Vagina (tissue), 2 donors: ENCODE measurements around the gene BRSK2.

ENCODE experiments used
- POLR2A ChIP-seq, 2 donors: fragments of 450-650 bp; IDR thresholded peaks; one replicate each; pipeline ENCODE4 v1.6.1; 2017; ENCODE audit warnings: antibody characterized with exemption in 2 of 2, mild to moderate bottlenecking in 2 of 2, moderate library complexity in 2 of 2
- POLR2AphosphoS5 ChIP-seq, 2 donors: sonication (generic); formaldehyde crosslinking; IDR thresholded peaks; one replicate each; pipeline ENCODE4 v1.9.0; 2017; ENCODE audit warnings: antibody characterized with exemption in 2 of 2, mild to moderate bottlenecking in 2 of 2, low read depth in 1 of 2; ENCODE audit not compliant: insufficient read depth in 1 of 2
- TF ChIP-seq, protein P1 (sequence below), 3 experiments: fragments of 450-650 bp in 2 of 3; fragments of 200-600 bp in 1 of 3; sonication (generic) in 1 of 3; IDR thresholded peaks; one replicate each; pipeline ENCODE4 v1.5.1; 2017 to 2019; ENCODE audit warnings: antibody characterized with exemption in 3 of 3, mild to moderate bottlenecking in 2 of 3, moderate library complexity in 2 of 3

DNA sequence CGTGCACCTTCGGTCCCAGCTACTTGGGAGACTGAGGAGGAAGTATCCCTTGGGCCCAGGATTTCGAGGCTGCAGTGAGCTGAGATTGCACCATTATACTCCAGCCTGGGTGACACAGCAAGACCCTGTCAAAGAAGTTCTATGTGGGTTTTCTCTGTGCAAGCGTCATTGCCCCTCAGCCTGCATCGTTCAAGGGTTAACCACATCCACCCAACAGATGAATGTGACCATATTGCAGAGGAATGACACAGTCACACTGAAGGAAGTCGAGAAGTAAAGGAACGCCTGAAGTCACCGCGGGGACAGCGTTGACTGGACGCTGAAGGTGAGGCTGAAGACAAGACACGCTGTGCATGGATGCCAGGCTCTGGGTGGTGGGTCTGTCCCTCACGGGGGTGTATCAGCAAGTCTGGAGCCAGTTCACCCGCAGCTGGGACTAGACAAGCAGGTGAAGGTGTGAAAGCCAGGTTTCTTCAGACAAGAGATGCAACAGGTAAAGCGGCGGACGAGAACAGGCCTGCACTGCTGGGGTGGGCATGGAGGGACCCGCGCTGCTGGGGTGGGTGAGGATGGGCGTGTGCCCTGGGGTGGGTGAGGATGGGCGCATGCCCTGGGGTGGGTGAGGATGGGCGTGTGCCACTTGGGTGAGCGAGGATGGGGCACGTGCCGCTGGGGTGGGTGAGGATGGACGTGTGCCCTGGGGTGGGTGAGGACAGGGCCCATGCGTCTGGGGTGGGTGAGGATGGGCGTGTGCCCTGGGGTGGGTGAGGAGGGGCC is 43.8 kb upstream of the BRSK2 start:
- TF ChIP-seq, protein P1, sequence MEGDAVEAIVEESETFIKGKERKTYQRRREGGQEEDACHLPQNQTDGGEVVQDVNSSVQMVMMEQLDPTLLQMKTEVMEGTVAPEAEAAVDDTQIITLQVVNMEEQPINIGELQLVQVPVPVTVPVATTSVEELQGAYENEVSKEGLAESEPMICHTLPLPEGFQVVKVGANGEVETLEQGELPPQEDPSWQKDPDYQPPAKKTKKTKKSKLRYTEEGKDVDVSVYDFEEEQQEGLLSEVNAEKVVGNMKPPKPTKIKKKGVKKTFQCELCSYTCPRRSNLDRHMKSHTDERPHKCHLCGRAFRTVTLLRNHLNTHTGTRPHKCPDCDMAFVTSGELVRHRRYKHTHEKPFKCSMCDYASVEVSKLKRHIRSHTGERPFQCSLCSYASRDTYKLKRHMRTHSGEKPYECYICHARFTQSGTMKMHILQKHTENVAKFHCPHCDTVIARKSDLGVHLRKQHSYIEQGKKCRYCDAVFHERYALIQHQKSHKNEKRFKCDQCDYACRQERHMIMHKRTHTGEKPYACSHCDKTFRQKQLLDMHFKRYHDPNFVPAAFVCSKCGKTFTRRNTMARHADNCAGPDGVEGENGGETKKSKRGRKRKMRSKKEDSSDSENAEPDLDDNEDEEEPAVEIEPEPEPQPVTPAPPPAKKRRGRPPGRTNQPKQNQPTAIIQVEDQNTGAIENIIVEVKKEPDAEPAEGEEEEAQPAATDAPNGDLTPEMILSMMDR (IDR thresholded peaks at IDR 0.05): no peak
- TF ChIP-seq POLR2AphosphoS5 (IDR thresholded peaks at IDR 0.05; ENCODE audit: insufficient read depth in 1 of 2, low read depth in 1 of 2) (no peak), POLR2A (IDR thresholded peaks at IDR 0.05) (no peak)
